Activated gamma-delta T cell treated with anti-CD3 and anti-CD28 coated beads, Interleukin-2, amount 50 U/mL, for 16 hours (primary cell): ENCODE data around the gene FGGY.
"Not testable (repeated sequence)": the region's sequence is repeated elsewhere in the genome, so short reads cannot be mapped to it uniquely, and the experiment has no call there.

Source experiments
- DNase-seq: peaks from one replicate; pipeline ENCODE4 v3.0.0-alpha.2; 2020; ENCODE audit warnings: low read depth

Gene FGGY

GRCh38 chr1:59484096-59484495 is 187.2 kb downstream of the FGGY start:
- no peak for DNase-seq

GRCh38 chr1:59485171-59485570 is 188.3 kb downstream of the FGGY start:
- no peak for DNase-seq

- no peak for DNase-seq
Observed at GRCh38 chr1:59485949-59486348, 189.1 kb downstream of the FGGY start.

- no peak for DNase-seq
Observed at GRCh38 chr1:59486615-59487014, 189.7 kb downstream of the FGGY start.

GRCh38 chr1:59487335-59488031 is 190.6 kb downstream of the FGGY start:
- DNase-seq = no peak

GRCh38 chr1:59492500-59492899 is 195.6 kb downstream of the FGGY start:
- no peak for DNase-seq

GRCh38 chr1:59494145-59494833 is 197.4 kb downstream of the FGGY start:
- no peak for DNase-seq

GRCh38 chr1:59496156-59496555 is 199.3 kb downstream of the FGGY start:
- DNase-seq = not testable (repeated sequence)

GRCh38 chr1:59497616-59498015 is 200.7 kb downstream of the FGGY start:
- no peak for DNase-seq

GRCh38 chr1:59498640-59499039 is 201.7 kb downstream of the FGGY start:
- no peak for DNase-seq

GRCh38 chr1:59499273-59499942 is 202.5 kb downstream of the FGGY start:
- no peak for DNase-seq

GRCh38 chr1:59499943-59500569 is 203.2 kb downstream of the FGGY start:
- DNase-seq = no peak

GRCh38 chr1:59500950-59501742 is 204.3 kb downstream of the FGGY start:
- no peak for DNase-seq

- DNase-seq = no peak
Observed at GRCh38 chr1:59502009-59502691, 205.3 kb downstream of the FGGY start.

- DNase-seq = no peak
Observed at GRCh38 chr1:59504276-59504675, 207.4 kb downstream of the FGGY start.

GRCh38 chr1:59505596-59506028 is 208.7 kb downstream of the FGGY start:
- no peak for DNase-seq

- DNase-seq = no peak
Observed at GRCh38 chr1:59506952-59507351, 210.1 kb downstream of the FGGY start.

GRCh38 chr1:59509341-59509875 is 212.5 kb downstream of the FGGY start:
- no peak for DNase-seq

GRCh38 chr1:59510249-59510648 is 213.4 kb downstream of the FGGY start:
- no peak for DNase-seq

- DNase-seq = no peak
Observed at GRCh38 chr1:59511476-59512465, 214.9 kb downstream of the FGGY start.
